ENCODE measurements around the gene PELI3. TPM values are rescaled to one million over a fixed set of nuclear protein-coding genes. Genes with fewer than 3 reads are reported as not detected.

The PELI3 gene
- polyA plus RNA-seq, 1 donor (not counting 4 experiments of a cell fraction or from before 2014, with no cell fraction given): 2.1 TPM

DNA sequence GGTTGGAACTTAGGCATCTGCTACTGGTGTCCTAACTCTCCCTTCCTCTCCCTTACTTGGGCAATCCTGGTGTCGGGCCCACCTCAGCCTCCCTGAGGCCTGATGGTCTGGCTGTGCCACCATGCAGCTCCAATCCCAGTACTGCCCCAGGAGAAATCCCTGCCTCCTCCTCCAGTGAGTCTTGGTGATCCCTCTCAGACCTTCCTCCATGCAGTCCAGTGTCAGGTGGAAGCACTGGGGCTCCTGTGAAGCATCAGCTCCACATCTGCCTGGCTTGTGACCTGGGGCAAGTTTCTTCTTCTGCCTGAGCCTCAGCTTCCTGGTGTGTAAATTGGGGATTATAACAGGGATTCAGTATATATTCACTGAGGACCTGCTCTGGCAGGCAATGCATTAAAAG lies 1.8 kb upstream of the PELI3 start:
- no peaks in the 10 kb centered on the region for H4K20me1 ChIP-seq (ENCODE audit: control insufficient read depth, extremely low read depth, insufficient read depth, low read length)
- dilution Hi-C loops (cut with MboI; ENCODE audit: extremely low pct_ligation_motif_present, low sequenced_read_pairs): no loop called here
- H3K9me1 ChIP-seq (ENCODE audit: control insufficient read depth, extremely low read depth, insufficient read depth, low read length): no peaks in the 10 kb centered on the region
- H3K9ac ChIP-seq (ENCODE audit: control insufficient read depth, extremely low read depth, insufficient read depth, low read length): no peak overlapping the region
- peaks cover 0 to 7% of the 10 kb centered on the region in 2 experiments for H3K36me3 ChIP-seq (ENCODE audit: control insufficient read depth in 2 of 2, extremely low read depth in 1 of 2, insufficient read depth in 2 of 2, low read length in 2 of 2)
- DNase-seq (ENCODE audit: low read depth, low spot score) (no peak), FAIRE-seq (no peak)
- H3K4me3 ChIP-seq (ENCODE audit: control insufficient read depth in 2 of 3, extremely low read depth in 1 of 3, insufficient read depth in 2 of 3, low read depth in 1 of 3, low read length in 3 of 3): no peak overlapping the region
- no peak overlapping the region for H3K27ac ChIP-seq (ENCODE audit: control insufficient read depth, insufficient read depth, low read length)
- TF ChIP-seq EZH2 (IDR thresholded peaks at IDR 0.05; ENCODE audit: low read length): no peak
- TF ChIP-seq, protein P1, sequence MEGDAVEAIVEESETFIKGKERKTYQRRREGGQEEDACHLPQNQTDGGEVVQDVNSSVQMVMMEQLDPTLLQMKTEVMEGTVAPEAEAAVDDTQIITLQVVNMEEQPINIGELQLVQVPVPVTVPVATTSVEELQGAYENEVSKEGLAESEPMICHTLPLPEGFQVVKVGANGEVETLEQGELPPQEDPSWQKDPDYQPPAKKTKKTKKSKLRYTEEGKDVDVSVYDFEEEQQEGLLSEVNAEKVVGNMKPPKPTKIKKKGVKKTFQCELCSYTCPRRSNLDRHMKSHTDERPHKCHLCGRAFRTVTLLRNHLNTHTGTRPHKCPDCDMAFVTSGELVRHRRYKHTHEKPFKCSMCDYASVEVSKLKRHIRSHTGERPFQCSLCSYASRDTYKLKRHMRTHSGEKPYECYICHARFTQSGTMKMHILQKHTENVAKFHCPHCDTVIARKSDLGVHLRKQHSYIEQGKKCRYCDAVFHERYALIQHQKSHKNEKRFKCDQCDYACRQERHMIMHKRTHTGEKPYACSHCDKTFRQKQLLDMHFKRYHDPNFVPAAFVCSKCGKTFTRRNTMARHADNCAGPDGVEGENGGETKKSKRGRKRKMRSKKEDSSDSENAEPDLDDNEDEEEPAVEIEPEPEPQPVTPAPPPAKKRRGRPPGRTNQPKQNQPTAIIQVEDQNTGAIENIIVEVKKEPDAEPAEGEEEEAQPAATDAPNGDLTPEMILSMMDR (optimal IDR thresholded peaks at IDR 0.05 in 1 of 3, IDR thresholded peaks at IDR 0.05 in 1 of 3, conservative IDR thresholded peaks at IDR 0.05 in 1 of 3; ENCODE audit: extremely low read depth in 1 of 3, insufficient read depth in 2 of 3, low read length in 3 of 3): no peak
- H2AFZ ChIP-seq (ENCODE audit: control insufficient read depth, low read length): no peak overlapping the region
- no peak overlapping the region for H3K4me2 ChIP-seq (ENCODE audit: control insufficient read depth, extremely low read depth, insufficient read depth, low read depth, low read length)
- no peaks in the 10 kb centered on the region for H3K9me3 ChIP-seq (ENCODE audit: control insufficient read depth, low read depth, low read length)
- peaks cover 7% of the 10 kb centered on the region for H3K4me1 ChIP-seq (ENCODE audit: control insufficient read depth, extremely low read depth, insufficient read depth, low read length)
- no peaks in the 10 kb centered on the region for H3K27me3 ChIP-seq (ENCODE audit: control insufficient read depth, extremely low read depth, insufficient read depth, low read length)
- H3K79me2 ChIP-seq (ENCODE audit: control insufficient read depth, insufficient read depth, low read length): no peaks in the 10 kb centered on the region

DNA sequence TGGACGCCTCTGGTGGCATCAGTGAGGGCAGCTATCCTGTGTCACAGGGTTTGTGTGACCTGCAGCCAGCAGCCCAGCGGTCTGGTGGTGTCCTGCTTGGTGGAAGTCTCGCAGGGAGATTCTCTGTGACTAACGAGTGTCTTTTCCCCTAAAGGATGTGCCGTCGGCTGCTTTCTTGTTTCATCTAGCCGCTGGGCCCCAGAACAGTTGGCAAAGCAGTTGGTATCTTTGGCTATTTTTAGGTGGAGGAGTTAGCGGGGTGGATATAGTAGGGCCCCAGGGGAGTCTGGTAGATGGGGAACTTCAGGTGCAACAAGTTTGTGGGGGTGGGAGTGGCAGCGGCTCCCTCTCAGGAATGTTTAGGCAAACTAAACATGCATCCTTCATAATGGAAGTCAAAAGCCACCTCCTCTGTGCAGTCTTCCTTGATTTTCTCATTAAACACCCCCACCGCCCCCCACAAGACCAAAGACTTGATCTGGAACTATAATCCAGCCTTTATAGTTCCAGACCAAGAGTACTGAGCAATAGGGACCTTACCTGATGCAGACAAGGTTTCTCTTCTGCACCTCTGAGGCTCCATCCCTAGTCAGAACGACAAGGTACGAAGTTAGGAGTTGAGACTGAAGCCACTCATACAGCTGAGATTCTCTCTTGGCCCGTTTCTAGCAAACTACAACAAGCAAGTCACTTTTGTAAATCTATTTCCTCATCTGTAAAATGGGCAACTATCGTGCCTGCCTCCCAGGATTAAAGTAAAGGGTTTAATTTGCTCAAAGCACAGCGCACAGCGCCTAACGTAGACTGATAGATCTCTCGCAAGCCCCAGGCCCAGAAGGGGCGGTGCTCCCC lies 1.1 kb upstream of the PELI3 start:
- DNase-seq (ENCODE audit: low read depth, low spot score) (no peak), FAIRE-seq (no peak)
- H3K9ac ChIP-seq (ENCODE audit: control insufficient read depth, extremely low read depth, insufficient read depth, low read length): peak overlapping the region; percentile 73
- dilution Hi-C loops (cut with MboI; ENCODE audit: extremely low pct_ligation_motif_present, low sequenced_read_pairs): no loop called here
- H2AFZ ChIP-seq (ENCODE audit: control insufficient read depth, low read length): no peak overlapping the region
- peak overlapping the region; percentile 85 for H3K4me2 ChIP-seq (ENCODE audit: control insufficient read depth, extremely low read depth, insufficient read depth, low read depth, low read length)
- H3K9me3 ChIP-seq (ENCODE audit: control insufficient read depth, low read depth, low read length): no peaks in the 10 kb centered on the region
- H3K9me1 ChIP-seq (ENCODE audit: control insufficient read depth, extremely low read depth, insufficient read depth, low read length): no peaks in the 10 kb centered on the region
- peaks cover 7% of the 10 kb centered on the region for H3K4me1 ChIP-seq (ENCODE audit: control insufficient read depth, extremely low read depth, insufficient read depth, low read length)
- TF ChIP-seq, protein P1 (optimal IDR thresholded peaks at IDR 0.05 in 1 of 3, IDR thresholded peaks at IDR 0.05 in 1 of 3, conservative IDR thresholded peaks at IDR 0.05 in 1 of 3; ENCODE audit: extremely low read depth in 1 of 3, insufficient read depth in 2 of 3, low read length in 3 of 3): no peak
- no peak for TF ChIP-seq EZH2 (IDR thresholded peaks at IDR 0.05; ENCODE audit: low read length)
- no peak overlapping the region for H3K27ac ChIP-seq (ENCODE audit: control insufficient read depth, insufficient read depth, low read length)
- H3K27me3 ChIP-seq (ENCODE audit: control insufficient read depth, extremely low read depth, insufficient read depth, low read length): no peaks in the 10 kb centered on the region
- peaks cover 0 to 7% of the 10 kb centered on the region in 2 experiments for H3K36me3 ChIP-seq (ENCODE audit: control insufficient read depth in 2 of 2, extremely low read depth in 1 of 2, insufficient read depth in 2 of 2, low read length in 2 of 2)
- H4K20me1 ChIP-seq (ENCODE audit: control insufficient read depth, extremely low read depth, insufficient read depth, low read length): no peaks in the 10 kb centered on the region
- H3K79me2 ChIP-seq (ENCODE audit: control insufficient read depth, insufficient read depth, low read length): no peaks in the 10 kb centered on the region
- peak overlapping the region in 2 of 3 experiments; percentile 59 to 73 for H3K4me3 ChIP-seq (ENCODE audit: control insufficient read depth in 2 of 3, extremely low read depth in 1 of 3, insufficient read depth in 2 of 3, low read depth in 1 of 3, low read length in 3 of 3)
